Measurements from ENCODE around the gene NCAPD3.
"Not testable (repeated sequence)": the region's sequence is repeated elsewhere in the genome, so short reads cannot be mapped to it uniquely, and the experiment has no call there.

Gene NCAPD3

GRCh38 chr11:134223836-134224709 lies at the start of gene NCAPD3, which contains the start of gene VPS26B:
Gene NCAPD3, minus strand, starts transcription at chr11:134223967. Its CDS starts 41 bp downstream, at chr11:134223926.
Gene VPS26B, plus strand, starts transcription at chr11:134224671. Its CDS starts 452 bp downstream, at chr11:134225123.
- peak; percentile 96 for DNase-seq

GRCh38 chr11:134273317-134273712 lies 49.5 kb upstream of the NCAPD3 start:
- no peak for DNase-seq

- DNase-seq, result no peak
Measured at GRCh38 chr11:134272381-134273316, 48.9 kb upstream of the NCAPD3 start.

- no peak for DNase-seq
Measured at GRCh38 chr11:134271978-134272377, 48.2 kb upstream of the NCAPD3 start.

GRCh38 chr11:134270250-134270714 lies 46.5 kb upstream of the NCAPD3 start:
- peak; percentile 9 to 55 for DNase-seq

- DNase-seq, result no peak
Measured at GRCh38 chr11:134267966-134268365, 44.2 kb upstream of the NCAPD3 start.

GRCh38 chr11:134267461-134267860 lies 43.7 kb upstream of the NCAPD3 start:
- no peak for DNase-seq

- DNase-seq, result no peak
Measured at GRCh38 chr11:134266841-134267251, 43.1 kb upstream of the NCAPD3 start.

- no peak for DNase-seq
Measured at GRCh38 chr11:134266440-134266839, 42.7 kb upstream of the NCAPD3 start.

- DNase-seq, result no peak
Measured at GRCh38 chr11:134264966-134265764, 41.4 kb upstream of the NCAPD3 start.

GRCh38 chr11:134261626-134262488 lies 38.1 kb upstream of the NCAPD3 start:
- peak; percentile 20 to 52 for DNase-seq

- DNase-seq, result no peak
Measured at GRCh38 chr11:134260983-134261382, 37.2 kb upstream of the NCAPD3 start.

- DNase-seq, result no peak
Measured at GRCh38 chr11:134260503-134260902, 36.7 kb upstream of the NCAPD3 start.

GRCh38 chr11:134258577-134258976 lies 34.8 kb upstream of the NCAPD3 start:
- DNase-seq, result no peak

- no peak for DNase-seq
Measured at GRCh38 chr11:134257101-134257500, 33.3 kb upstream of the NCAPD3 start.

- not testable (repeated sequence) for DNase-seq
Measured at GRCh38 chr11:134255184-134255561, 31.4 kb upstream of the NCAPD3 start.

GRCh38 chr11:134254433-134255183 lies 30.8 kb upstream of the NCAPD3 start:
- DNase-seq, result no peak

GRCh38 chr11:134253188-134253993 lies 29.6 kb upstream of the NCAPD3 start, which contains the start of the genes ACAD8 and THYN1:
Gene ACAD8, plus strand, starts transcription at chr11:134253568. Its CDS starts 33 bp downstream, at chr11:134253601.
Gene THYN1, minus strand, starts transcription at chr11:134253352. Its CDS starts 470 bp downstream, at chr11:134252882.
- peak; percentile 96 for DNase-seq

Measured in CD4-positive, alpha-beta T cell treated with Interleukin-1 beta for 1 hour (primary cell).